PC-9 (cell line): ENCODE results near the gene SNX13. TPM values are rescaled to one million over a fixed set of nuclear protein-coding genes. Genes with fewer than 3 reads are reported as not detected.

Source experiments
- BruUV-seq: library from RNA; stranded (reverse); fragments of 400-500 nt; replicated peaks from 2 replicates; lab custom pipeline; 2021; lab: Mats Ljungman, UMichigan
- CTCF ChIA-PET: fragments of 300-600 bp; sonication (Branson Sonifier 250); formaldehyde crosslinking; loops from one replicate; lab custom pipeline; 2022; ENCODE audit warnings: antibody characterized with exemption; lab: Charles Lee
- POLR2A ChIA-PET: fragments of 300-600 bp; sonication (Branson Sonifier 250); formaldehyde crosslinking; loops from one replicate; lab custom pipeline; 2022; ENCODE audit warnings: antibody characterized with exemption; ENCODE audit not compliant: unreplicated experiment; lab: Charles Lee
- DNase-seq, 2 experiments: peaks; one replicate each; pipeline versions ENCODE4 v3.0.0 to v3.0.0-alpha.2; 2015 to 2022; ENCODE audit warnings: mixed read lengths in 1 of 2
- H2AFZ ChIP-seq: fragments of 200-600 bp; sonication (generic); 2 replicates; pipeline ENCODE4 v1.8.1; 2017; ENCODE audit warnings: antibody characterized with exemption
- H3F3A ChIP-seq: fragments of 200-600 bp; sonication (generic); 2 replicates; pipeline ENCODE4 v1.8.1; 2017; ENCODE audit warnings: antibody characterized with exemption, mild to moderate bottlenecking, low read depth; ENCODE audit not compliant: insufficient read depth
- H3K27ac ChIP-seq: fragments of 200-600 bp; sonication (generic); 2 replicates; pipeline ENCODE4 v1.6.1; 2016; ENCODE audit warnings: mixed run types
- H3K27me3 ChIP-seq: fragments of 200-600 bp; sonication (generic); 2 replicates; pipeline ENCODE4 v1.6.1; 2016; ENCODE audit warnings: low read depth, mixed run types; ENCODE audit not compliant: insufficient read depth
- H3K36me3 ChIP-seq: fragments of 200-600 bp; sonication (generic); 2 replicates; pipeline ENCODE4 v1.6.1; 2016; ENCODE audit warnings: low read depth, mixed run types
- H3K4me1 ChIP-seq: fragments of 200-600 bp; sonication (generic); replicated peaks from 2 replicates; pipeline ENCODE4 v1.6.1; 2016; ENCODE audit warnings: mixed run types; ENCODE audit not compliant: insufficient read depth
- H3K4me2 ChIP-seq: fragments of 200-600 bp; sonication (generic); 2 replicates; pipeline ENCODE4 v1.6.1; 2017; ENCODE audit warnings: mixed run types
- H3K4me3 ChIP-seq: fragments of 200-600 bp; sonication (generic); 2 replicates; pipeline ENCODE4 v1.6.1; 2016; ENCODE audit warnings: mixed run types
- H3K79me2 ChIP-seq: fragments of 200-600 bp; sonication (generic); 2 replicates; pipeline ENCODE4 v1.6.1; 2017; ENCODE audit warnings: low read depth, mixed run types
- H3K9me2 ChIP-seq: fragments of 200-600 bp; sonication (generic); 2 replicates; pipeline ENCODE4 v1.8.1; 2017; ENCODE audit warnings: mild to moderate bottlenecking; ENCODE audit not compliant: insufficient read depth
- H3K9me3 ChIP-seq: fragments of 200-600 bp; sonication (generic); 2 replicates; pipeline ENCODE4 v1.8.1; 2016; ENCODE audit warnings: low read depth; ENCODE audit not compliant: insufficient read depth
- H4K20me1 ChIP-seq: fragments of 200-600 bp; sonication (generic); 2 replicates; pipeline ENCODE4 v1.8.1; 2017; ENCODE audit not compliant: insufficient read depth
- EZH2 ChIP-seq: fragments of 200-600 bp; sonication (generic); IDR thresholded peaks from 2 replicates; pipeline ENCODE4 v1.8.0; 2017; ENCODE audit warnings: antibody characterized with exemption, low read depth
- intact Hi-C: fragments of 100-400 bp; cut with micrococcal nuclease; formaldehyde crosslinking; loops from one replicate; pipeline ENCODE4 v1.10.0; 2022; ENCODE audit not compliant: unreplicated experiment
- total RNA-seq: library from RNA; stranded (reverse); gene quantifications from 2 replicates; pipeline ENCODE4 v1.2.3, GENCODE V29; 2021
- TF ChIP-seq, protein P1 (sequence below): fragments of 200-600 bp; sonication (generic); conservative IDR thresholded peaks from 2 replicates; pipeline ENCODE4 v1.6.1; 2017; ENCODE audit warnings: mixed run types, antibody characterized with exemption, mild to moderate bottlenecking, moderate library complexity

Gene SNX13
- total RNA-seq, 1 experiment from 2014 or later = 56.3 TPM

DNA sequence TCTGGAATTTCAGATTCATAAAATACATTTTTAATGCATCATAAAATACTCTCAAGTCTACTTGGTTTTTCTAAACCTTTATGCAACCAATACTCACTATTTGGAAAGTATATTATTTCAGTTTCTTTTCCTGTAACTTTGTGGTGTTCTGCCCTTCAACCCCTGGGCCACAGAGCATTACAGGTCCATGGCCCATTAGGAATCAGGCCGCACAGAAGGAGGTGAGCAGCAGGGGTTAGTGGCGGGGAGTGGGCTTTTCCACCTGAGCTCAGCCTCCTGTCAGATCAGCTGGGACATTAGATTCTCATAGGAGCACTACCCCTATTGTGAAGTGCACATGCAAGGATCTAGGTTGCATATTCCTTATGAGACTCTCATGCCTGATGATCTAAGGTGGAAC lies 9.7 kb downstream of the SNX13 start:
- TF ChIP-seq EZH2 = no peak
- TF ChIP-seq, protein P1, sequence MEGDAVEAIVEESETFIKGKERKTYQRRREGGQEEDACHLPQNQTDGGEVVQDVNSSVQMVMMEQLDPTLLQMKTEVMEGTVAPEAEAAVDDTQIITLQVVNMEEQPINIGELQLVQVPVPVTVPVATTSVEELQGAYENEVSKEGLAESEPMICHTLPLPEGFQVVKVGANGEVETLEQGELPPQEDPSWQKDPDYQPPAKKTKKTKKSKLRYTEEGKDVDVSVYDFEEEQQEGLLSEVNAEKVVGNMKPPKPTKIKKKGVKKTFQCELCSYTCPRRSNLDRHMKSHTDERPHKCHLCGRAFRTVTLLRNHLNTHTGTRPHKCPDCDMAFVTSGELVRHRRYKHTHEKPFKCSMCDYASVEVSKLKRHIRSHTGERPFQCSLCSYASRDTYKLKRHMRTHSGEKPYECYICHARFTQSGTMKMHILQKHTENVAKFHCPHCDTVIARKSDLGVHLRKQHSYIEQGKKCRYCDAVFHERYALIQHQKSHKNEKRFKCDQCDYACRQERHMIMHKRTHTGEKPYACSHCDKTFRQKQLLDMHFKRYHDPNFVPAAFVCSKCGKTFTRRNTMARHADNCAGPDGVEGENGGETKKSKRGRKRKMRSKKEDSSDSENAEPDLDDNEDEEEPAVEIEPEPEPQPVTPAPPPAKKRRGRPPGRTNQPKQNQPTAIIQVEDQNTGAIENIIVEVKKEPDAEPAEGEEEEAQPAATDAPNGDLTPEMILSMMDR = no peak
- Histone ChIP-seq H2AFZ (no peak overlapping the region), H3K27ac (no peak overlapping the region), H4K20me1 (peaks cover 39% of the 10 kb centered on the region), H3K9me2 (no peaks in the 10 kb centered on the region), H3K27me3 (no peaks in the 10 kb centered on the region), H3K4me3 (no peak overlapping the region), H3K9me3 (no peaks in the 10 kb centered on the region), H3K79me2 (peaks cover 95% of the 10 kb centered on the region), H3K4me1 (no peaks in the 10 kb centered on the region), H3K4me2 (no peak overlapping the region), H3F3A (no peaks in the 10 kb centered on the region), H3K36me3 (no peaks in the 10 kb centered on the region)
- POLR2A ChIA-PET = no interaction called here
- intact Hi-C loops = no loop called here
- BruUV-seq = no TSS peak
- peak in 1 of 2 experiments; percentile 21 for DNase-seq
- CTCF ChIA-PET = no interaction called here

DNA sequence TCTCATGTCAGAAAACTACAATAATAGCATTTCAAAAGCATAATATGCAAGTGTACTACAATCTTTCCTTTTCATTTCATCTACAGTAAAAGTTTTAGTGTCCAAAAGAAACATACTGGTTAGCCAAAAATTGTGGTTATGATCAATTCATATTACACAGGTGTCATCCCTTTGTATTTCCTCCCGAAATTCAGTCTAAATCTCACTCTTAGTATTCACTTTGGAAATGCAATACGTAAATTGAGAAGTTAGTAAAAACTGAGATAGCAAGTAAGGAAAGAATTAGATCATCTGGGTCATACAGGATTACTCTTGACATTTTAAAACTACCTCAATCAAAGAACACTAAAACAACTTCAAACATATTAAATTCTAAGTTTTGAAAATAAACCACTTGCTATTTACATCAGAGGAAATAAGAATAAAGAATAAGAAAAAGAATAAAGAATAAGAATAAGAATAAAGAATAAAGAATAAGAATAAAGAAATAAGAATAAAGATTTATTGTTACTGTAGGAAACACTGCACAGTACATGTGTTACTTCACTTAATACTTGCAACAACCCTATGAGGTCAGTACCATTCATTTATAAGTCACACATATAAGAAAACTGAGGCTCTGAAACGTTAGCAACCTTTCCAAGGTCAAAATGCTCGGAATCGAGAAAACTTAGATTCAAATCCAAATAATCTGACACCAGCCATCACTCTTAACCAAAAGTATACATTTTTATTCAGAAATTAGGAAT lies 10.5 kb downstream of the SNX13 start:
- Histone ChIP-seq H2AFZ (no peak overlapping the region), H3F3A (no peaks in the 10 kb centered on the region), H3K79me2 (peaks cover 95% of the 10 kb centered on the region), H3K27me3 (no peaks in the 10 kb centered on the region), H3K4me2 (no peak overlapping the region), H4K20me1 (peaks cover 40% of the 10 kb centered on the region), H3K36me3 (no peaks in the 10 kb centered on the region), H3K4me3 (no peak overlapping the region), H3K9me2 (no peaks in the 10 kb centered on the region), H3K4me1 (no peaks in the 10 kb centered on the region), H3K27ac (no peak overlapping the region), H3K9me3 (no peaks in the 10 kb centered on the region)
- BruUV-seq = no TSS peak
- TF ChIP-seq, protein P1 = no peak
- no peak for TF ChIP-seq EZH2
- ChIA-PET POLR2A (no interaction called here), CTCF (no interaction called here)
- intact Hi-C loops = no loop called here
- DNase-seq = peak in 1 of 2 experiments; percentile 21

DNA sequence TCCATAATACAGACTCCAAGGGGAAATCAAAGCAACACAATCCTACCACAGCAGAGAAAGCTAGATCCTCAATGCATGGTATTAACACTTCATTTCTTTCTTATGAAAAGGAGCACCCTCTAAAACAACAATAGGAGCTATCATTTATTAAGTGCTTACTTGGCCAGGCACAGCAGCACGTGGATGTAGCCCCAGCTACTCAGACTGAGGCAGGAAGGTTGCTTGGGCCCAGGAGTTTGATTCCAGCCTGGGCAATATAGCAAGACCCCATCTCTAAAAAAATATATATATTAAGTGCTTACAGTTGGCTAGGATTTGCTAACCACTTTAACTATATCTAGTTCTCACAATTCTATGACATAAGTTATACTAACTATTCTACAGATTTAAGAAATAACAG lies 12.2 kb downstream of the SNX13 start:
- Histone ChIP-seq H4K20me1 (peaks cover 37% of the 10 kb centered on the region), H3K4me2 (no peak overlapping the region), H3K27ac (no peak overlapping the region), H3K79me2 (peaks cover 95% of the 10 kb centered on the region), H3K9me2 (no peaks in the 10 kb centered on the region), H3K36me3 (no peaks in the 10 kb centered on the region), H3K4me3 (no peak overlapping the region), H3F3A (no peaks in the 10 kb centered on the region), H3K9me3 (no peaks in the 10 kb centered on the region), H3K27me3 (no peaks in the 10 kb centered on the region), H2AFZ (no peak overlapping the region), H3K4me1 (no peaks in the 10 kb centered on the region)
- no TSS peak for BruUV-seq
- ChIA-PET CTCF (no interaction called here), POLR2A (interaction anchor here (0.5 kb wide), 1 partner anchor 611 kb away, joined by 3 read pairs; no protein-coding TSS in a partner anchor)
- intact Hi-C loops = no loop called here
- TF ChIP-seq, protein P1 = no peak
- no peak for TF ChIP-seq EZH2
- DNase-seq = peak in 1 of 2 experiments; percentile 3
